ENCODE data around the gene ARAF.
A peak's percentile ranks its signal among the peaks of the same experiment; 100 is the strongest.

ARAF gene

DNA sequence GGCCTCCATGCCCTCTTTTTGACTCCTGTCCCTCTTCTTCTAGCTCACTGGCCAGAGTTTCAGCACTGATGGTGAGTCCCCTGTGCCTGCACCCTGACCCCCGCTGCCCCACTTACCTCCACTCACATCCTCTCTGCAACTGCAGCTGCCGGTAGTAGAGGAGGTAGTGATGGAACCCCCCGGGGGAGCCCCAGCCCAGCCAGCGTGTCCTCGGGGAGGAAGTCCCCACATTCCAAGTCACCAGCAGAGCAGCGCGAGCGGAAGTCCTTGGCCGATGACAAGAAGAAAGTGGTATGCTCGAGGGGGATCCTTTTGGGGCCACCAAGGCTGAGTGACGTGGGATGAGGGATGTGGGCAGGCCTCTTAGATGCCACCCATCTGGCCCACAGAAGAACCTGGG, 5.8 kb downstream of the ARAF start:
- Histone ChIP-seq H4K20me1 (ENCODE audit: control insufficient read depth, insufficient read depth, low read depth, low read length) (no peaks in the 10 kb centered on the region), H3K27ac (ENCODE audit: low read depth, low read length) (no peak overlapping the region), H3K4me3 (ENCODE audit: low read length) (no peak overlapping the region), H3K4me2 (ENCODE audit: low read length) (no peak overlapping the region), H3K4me1 (ENCODE audit: control insufficient read depth, low read length) (peaks cover 7% of the 10 kb centered on the region), H3F3A (ENCODE audit: control insufficient read depth, insufficient read depth) (no peaks in the 10 kb centered on the region), H3K9me2 (replicated peaks; ENCODE audit: control insufficient read depth, low read length) (no peaks in the 10 kb centered on the region), H3K27me3 (ENCODE audit: control insufficient read depth, low read length) (no peaks in the 10 kb centered on the region), H3K9me3 (ENCODE audit: control insufficient read depth, insufficient read depth, low read length) (no peaks in the 10 kb centered on the region), H3K36me3 (ENCODE audit: control insufficient read depth, low read length) (peaks cover 65% of the 10 kb centered on the region), H3K79me2 (ENCODE audit: control insufficient read depth, low read length) (peaks cover 21% of the 10 kb centered on the region)
- no peak for TF ChIP-seq EZH2phosphoT487 (IDR thresholded peaks at IDR 0.05; ENCODE audit: borderline replicate concordance, low read length)
- TF ChIP-seq, protein P1, sequence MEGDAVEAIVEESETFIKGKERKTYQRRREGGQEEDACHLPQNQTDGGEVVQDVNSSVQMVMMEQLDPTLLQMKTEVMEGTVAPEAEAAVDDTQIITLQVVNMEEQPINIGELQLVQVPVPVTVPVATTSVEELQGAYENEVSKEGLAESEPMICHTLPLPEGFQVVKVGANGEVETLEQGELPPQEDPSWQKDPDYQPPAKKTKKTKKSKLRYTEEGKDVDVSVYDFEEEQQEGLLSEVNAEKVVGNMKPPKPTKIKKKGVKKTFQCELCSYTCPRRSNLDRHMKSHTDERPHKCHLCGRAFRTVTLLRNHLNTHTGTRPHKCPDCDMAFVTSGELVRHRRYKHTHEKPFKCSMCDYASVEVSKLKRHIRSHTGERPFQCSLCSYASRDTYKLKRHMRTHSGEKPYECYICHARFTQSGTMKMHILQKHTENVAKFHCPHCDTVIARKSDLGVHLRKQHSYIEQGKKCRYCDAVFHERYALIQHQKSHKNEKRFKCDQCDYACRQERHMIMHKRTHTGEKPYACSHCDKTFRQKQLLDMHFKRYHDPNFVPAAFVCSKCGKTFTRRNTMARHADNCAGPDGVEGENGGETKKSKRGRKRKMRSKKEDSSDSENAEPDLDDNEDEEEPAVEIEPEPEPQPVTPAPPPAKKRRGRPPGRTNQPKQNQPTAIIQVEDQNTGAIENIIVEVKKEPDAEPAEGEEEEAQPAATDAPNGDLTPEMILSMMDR (IDR thresholded peaks at IDR 0.05; ENCODE audit: low read depth, low read length, poor library complexity, severe bottlenecking), result no peak

DNA sequence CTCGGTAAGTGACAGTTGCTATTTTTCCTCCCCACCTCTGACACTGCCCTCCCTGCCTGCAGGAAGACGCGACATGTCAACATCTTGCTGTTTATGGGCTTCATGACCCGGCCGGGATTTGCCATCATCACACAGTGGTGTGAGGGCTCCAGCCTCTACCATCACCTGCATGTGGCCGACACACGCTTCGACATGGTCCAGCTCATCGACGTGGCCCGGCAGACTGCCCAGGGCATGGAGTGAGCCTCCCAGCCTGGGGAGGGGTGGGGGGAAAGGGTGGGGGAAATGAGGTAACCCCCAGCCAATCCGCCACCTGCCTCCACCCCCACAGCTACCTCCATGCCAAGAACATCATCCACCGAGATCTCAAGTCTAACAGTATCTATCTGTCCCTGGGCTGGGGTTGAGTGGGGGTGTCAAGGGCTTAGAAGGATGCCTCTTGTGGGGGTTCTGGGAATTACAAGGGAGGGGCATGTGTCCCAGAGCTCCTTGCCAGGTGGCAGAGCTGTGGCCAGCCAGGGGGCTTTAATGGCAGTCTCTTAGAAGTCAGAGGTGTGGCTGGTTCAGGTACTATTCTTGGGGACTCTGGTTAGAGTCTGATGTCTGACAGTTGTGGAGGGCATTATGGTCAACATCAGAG, 7.8 kb downstream of the ARAF start:
- Histone ChIP-seq H3K9me2 (replicated peaks; ENCODE audit: control insufficient read depth, low read length) (no peaks in the 10 kb centered on the region), H3K36me3 (ENCODE audit: control insufficient read depth, low read length) (peaks cover 52% of the 10 kb centered on the region)

DNA sequence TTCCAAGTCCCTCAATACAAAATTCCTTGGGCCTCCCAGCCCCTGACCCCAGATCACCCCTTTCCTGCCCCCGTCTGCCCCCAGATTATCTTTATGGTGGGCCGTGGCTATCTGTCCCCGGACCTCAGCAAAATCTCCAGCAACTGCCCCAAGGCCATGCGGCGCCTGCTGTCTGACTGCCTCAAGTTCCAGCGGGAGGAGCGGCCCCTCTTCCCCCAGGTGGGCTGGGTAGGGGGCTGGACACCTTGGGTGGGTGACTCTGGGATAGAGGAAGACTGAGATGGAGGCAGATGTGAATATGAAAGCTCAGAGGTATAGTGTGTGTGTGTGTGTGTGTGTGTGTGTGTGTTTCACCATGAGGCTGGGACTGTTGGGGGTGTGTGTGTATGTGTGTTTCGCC, 9.8 kb downstream of the ARAF start:
- Histone ChIP-seq H3K27me3 (ENCODE audit: control insufficient read depth, low read length) (no peaks in the 10 kb centered on the region), H3K79me2 (ENCODE audit: control insufficient read depth, low read length) (no peaks in the 10 kb centered on the region), H3K27ac (ENCODE audit: low read depth, low read length) (no peak overlapping the region), H3K4me2 (ENCODE audit: low read length) (no peak overlapping the region), H3F3A (ENCODE audit: control insufficient read depth, insufficient read depth) (no peaks in the 10 kb centered on the region), H3K9me2 (replicated peaks; ENCODE audit: control insufficient read depth, low read length) (no peaks in the 10 kb centered on the region), H3K4me3 (ENCODE audit: low read length) (no peak overlapping the region), H4K20me1 (ENCODE audit: control insufficient read depth, insufficient read depth, low read depth, low read length) (no peaks in the 10 kb centered on the region), H3K4me1 (ENCODE audit: control insufficient read depth, low read length) (no peaks in the 10 kb centered on the region), H3K36me3 (ENCODE audit: control insufficient read depth, low read length) (peaks cover 36% of the 10 kb centered on the region), H3K9me3 (ENCODE audit: control insufficient read depth, insufficient read depth, low read length) (no peaks in the 10 kb centered on the region)
- TF ChIP-seq, protein P1 (IDR thresholded peaks at IDR 0.05; ENCODE audit: low read depth, low read length, poor library complexity, severe bottlenecking), result no peak
- TF ChIP-seq EZH2phosphoT487 (IDR thresholded peaks at IDR 0.05; ENCODE audit: borderline replicate concordance, low read length), result no peak

More for the DNA sequence above, 7.8 kb downstream of the ARAF start:
- Histone ChIP-seq H3K27ac (ENCODE audit: low read depth, low read length) (no peak overlapping the region), H3K27me3 (ENCODE audit: control insufficient read depth, low read length) (no peaks in the 10 kb centered on the region), H4K20me1 (ENCODE audit: control insufficient read depth, insufficient read depth, low read depth, low read length) (no peaks in the 10 kb centered on the region), H3K9me3 (ENCODE audit: control insufficient read depth, insufficient read depth, low read length) (no peaks in the 10 kb centered on the region), H3K4me2 (ENCODE audit: low read length) (no peak overlapping the region), H3F3A (ENCODE audit: control insufficient read depth, insufficient read depth) (no peaks in the 10 kb centered on the region), H3K79me2 (ENCODE audit: control insufficient read depth, low read length) (peaks cover 1% of the 10 kb centered on the region; the same call in 1 of the 2 replicates), H3K4me3 (ENCODE audit: low read length) (no peak overlapping the region), H3K4me1 (ENCODE audit: control insufficient read depth, low read length) (no peaks in the 10 kb centered on the region)
- TF ChIP-seq, protein P1 (IDR thresholded peaks at IDR 0.05; ENCODE audit: low read depth, low read length, poor library complexity, severe bottlenecking), result peak; percentile 34
- no peak for TF ChIP-seq EZH2phosphoT487 (IDR thresholded peaks at IDR 0.05; ENCODE audit: borderline replicate concordance, low read length)

All from DOHH2 (cell line).